ENCODE measurements around the gene CES3. TPM values are rescaled to one million over a fixed set of nuclear protein-coding genes. Genes with fewer than 3 reads are reported as not detected.
"Not testable (repeated sequence)": the region's sequence is repeated elsewhere in the genome, so short reads cannot be mapped to it uniquely, and the experiment has no call there.

CES3 gene
- total and polyA plus RNA-seq, 12 donors: 0.22 to 1.7 (median 0.67) TPM; not detected in 1

DNA sequence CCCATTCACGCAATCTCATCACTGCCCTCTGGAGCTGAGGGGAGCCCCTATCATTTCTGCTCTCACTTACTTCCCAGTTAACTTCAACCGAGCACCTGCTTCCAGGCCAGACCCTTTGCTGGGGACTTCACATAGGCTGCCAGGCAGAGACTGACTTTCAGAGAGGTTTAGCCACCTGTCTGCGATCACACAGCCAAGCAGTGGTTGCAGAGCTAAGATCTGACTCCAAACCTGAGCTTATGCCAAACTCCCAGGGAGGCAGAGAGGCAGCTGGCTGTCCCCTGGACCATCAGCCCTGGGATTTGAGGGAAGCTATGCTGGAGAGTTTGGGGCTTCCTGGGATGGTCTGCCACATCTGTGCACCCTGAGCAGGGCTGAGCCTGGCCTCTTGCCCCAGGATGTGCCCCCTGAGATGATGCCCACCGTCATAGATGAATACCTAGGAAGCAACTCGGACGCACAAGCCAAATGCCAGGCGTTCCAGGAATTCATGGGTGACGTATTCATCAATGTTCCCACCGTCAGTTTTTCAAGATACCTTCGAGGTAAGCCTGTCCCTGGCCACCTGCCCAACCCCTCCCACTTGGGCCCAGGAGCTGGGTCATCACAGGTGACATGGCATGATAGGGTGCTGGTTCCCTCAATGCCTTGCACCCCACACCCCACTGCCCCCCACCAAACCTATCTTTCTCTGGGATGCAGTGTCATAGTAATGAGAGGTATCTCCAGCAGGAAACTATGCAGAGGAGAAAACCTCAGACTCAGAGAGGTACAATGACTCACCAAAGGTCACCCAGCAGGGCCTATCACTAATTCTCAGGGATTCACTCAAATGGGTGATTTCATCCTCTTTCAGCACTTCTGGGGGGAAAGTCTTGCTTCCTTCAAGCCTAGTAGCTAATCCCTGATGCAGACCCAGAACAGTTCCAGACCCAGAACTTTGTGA is 10.0 kb downstream of the CES3 start:
- no peaks in the 10 kb centered on the region for H3K36me3 ChIP-seq (replicated peaks in 1 of 2)
- no peak for TF ChIP-seq POLR2A (IDR thresholded peaks at IDR 0.05)
- TF ChIP-seq, protein P1, sequence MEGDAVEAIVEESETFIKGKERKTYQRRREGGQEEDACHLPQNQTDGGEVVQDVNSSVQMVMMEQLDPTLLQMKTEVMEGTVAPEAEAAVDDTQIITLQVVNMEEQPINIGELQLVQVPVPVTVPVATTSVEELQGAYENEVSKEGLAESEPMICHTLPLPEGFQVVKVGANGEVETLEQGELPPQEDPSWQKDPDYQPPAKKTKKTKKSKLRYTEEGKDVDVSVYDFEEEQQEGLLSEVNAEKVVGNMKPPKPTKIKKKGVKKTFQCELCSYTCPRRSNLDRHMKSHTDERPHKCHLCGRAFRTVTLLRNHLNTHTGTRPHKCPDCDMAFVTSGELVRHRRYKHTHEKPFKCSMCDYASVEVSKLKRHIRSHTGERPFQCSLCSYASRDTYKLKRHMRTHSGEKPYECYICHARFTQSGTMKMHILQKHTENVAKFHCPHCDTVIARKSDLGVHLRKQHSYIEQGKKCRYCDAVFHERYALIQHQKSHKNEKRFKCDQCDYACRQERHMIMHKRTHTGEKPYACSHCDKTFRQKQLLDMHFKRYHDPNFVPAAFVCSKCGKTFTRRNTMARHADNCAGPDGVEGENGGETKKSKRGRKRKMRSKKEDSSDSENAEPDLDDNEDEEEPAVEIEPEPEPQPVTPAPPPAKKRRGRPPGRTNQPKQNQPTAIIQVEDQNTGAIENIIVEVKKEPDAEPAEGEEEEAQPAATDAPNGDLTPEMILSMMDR (IDR thresholded peaks at IDR 0.05): no peak
- H3K27me3 ChIP-seq: no peaks in the 10 kb centered on the region
- H3K4me1 ChIP-seq (replicated peaks in 1 of 2): peaks cover 0 to 5% of the 10 kb centered on the region in 2 donors
- DNase-seq: no peak
- H3K9me3 ChIP-seq (replicated peaks in 1 of 3): no peaks in the 10 kb centered on the region
- H3K4me3 ChIP-seq: no peak overlapping the region
- H3K27ac ChIP-seq: no peak overlapping the region
- WGBS, 4 donors: 76 to 86% (median 78%) methylated on average over 6 to 10 of the region's 10 CpGs
- intact Hi-C loops (cut with DNase I): no loop called here

DNA sequence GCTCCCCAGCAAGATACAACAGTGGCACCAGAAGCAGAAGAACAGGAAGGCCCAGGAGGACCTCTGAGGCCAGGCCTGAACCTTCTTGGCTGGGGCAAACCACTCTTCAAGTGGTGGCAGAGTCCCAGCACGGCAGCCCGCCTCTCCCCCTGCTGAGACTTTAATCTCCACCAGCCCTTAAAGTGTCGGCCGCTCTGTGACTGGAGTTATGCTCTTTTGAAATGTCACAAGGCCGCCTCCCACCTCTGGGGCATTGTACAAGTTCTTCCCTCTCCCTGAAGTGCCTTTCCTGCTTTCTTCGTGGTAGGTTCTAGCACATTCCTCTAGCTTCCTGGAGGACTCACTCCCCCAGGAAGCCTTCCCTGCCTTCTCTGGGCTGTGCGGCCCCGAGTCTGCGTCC is 11.9 kb downstream of the CES3 start:
- TF ChIP-seq, protein P1 (IDR thresholded peaks at IDR 0.05): no peak
- TF ChIP-seq POLR2A (IDR thresholded peaks at IDR 0.05): no peak

DNA sequence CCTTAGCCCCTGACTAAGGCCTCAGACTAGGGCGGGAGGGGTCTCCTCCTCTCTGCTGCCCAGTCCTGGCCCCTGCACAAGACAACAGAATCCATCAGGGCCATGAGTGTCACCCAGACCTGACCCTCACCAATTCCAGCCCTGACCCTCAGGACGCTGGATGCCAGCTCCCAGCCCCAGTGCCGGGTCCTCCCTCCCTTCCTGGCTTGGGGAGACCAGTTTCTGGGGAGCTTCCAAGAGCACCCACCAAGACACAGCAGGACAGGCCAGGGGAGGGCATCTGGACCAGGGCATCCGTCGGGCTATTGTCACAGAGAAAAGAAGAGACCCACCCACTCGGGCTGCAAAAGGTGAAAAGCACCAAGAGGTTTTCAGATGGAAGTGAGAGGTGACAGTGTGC is 12.7 kb downstream of the CES3 start:
- WGBS, 4 donors: 75 to 100% (median 90%) methylated on average over 1 to 6 of the region's 6 CpGs
- Histone ChIP-seq H3K4me1 (replicated peaks in 1 of 2) (peaks cover 0 to 2% of the 10 kb centered on the region in 2 donors), H3K27me3 (no peaks in the 10 kb centered on the region), H3K9me3 (replicated peaks in 1 of 3) (no peaks in the 10 kb centered on the region), H3K36me3 (replicated peaks in 1 of 2) (no peaks in the 10 kb centered on the region), H3K4me3 (no peak overlapping the region), H3K27ac (no peak overlapping the region)
- DNase-seq: no peak
- no peak for TF ChIP-seq POLR2A (IDR thresholded peaks at IDR 0.05)
- TF ChIP-seq, protein P1 (IDR thresholded peaks at IDR 0.05): no peak
- intact Hi-C loops (cut with DNase I): no loop called here

More for the DNA sequence above, 11.9 kb downstream of the CES3 start:
- Histone ChIP-seq H3K36me3 (replicated peaks in 1 of 2) (no peaks in the 10 kb centered on the region), H3K27me3 (no peaks in the 10 kb centered on the region), H3K4me1 (replicated peaks in 1 of 2) (peaks cover 0 to 5% of the 10 kb centered on the region in 2 donors), H3K4me3 (no peak overlapping the region), H3K9me3 (replicated peaks in 1 of 3) (no peaks in the 10 kb centered on the region), H3K27ac (no peak overlapping the region)
- WGBS, 4 donors: 81 to 89% (median 81%) methylated on average over 5 to 9 of the region's 9 CpGs
- intact Hi-C loops (cut with DNase I): no loop called here
- DNase-seq: no peak

DNA sequence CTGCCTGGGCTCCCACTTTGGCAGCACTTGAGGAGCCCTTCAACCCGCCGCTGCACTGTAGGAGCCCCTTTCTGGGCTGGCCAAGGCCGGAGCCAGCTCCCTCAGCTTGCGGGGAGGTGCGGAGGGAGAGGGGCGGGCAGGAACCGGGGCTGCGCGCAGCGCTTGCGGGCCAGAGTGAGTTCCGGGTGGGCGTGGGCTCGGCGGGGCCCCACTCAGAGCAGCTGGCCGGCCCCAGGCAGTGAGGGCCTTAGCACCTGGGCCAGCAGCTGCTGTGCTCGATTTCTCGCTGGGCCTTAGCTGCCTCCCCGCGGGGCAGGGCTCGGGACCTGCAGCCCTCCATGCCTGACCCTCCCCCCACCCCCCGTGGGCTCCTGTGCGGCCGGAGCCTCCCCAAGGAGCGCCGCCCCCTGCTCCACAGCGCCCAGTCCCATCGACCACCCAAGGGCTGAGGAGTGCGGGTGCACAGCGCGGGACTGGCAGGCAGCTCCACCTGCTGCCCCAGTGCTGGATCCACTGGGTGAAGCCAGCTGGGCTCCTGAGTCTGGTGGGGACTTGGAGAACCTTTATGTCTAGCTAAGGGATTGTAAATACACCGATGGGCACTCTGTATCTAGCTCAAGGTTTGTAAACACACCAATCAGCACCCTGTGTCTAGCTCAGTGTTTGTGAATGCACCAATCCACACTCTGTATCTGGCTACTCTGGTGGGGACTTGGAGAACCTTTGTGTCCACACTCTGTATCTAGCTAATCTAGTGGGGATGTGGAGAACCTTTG is 13.3 kb downstream of the CES3 start:
- H3K27ac ChIP-seq; H3K27me3 ChIP-seq; DNase-seq; H3K36me3 ChIP-seq (replicated peaks in 1 of 2); intact Hi-C loops (cut with DNase I); H3K9me3 ChIP-seq (replicated peaks in 1 of 3); H3K4me1 ChIP-seq (replicated peaks in 1 of 2); H3K4me3 ChIP-seq: not testable (repeated sequence)
- 86 to 93% (median 89%) methylated on average over 8 to 32 of the region's 32 CpGs for WGBS, 4 donors

DNA sequence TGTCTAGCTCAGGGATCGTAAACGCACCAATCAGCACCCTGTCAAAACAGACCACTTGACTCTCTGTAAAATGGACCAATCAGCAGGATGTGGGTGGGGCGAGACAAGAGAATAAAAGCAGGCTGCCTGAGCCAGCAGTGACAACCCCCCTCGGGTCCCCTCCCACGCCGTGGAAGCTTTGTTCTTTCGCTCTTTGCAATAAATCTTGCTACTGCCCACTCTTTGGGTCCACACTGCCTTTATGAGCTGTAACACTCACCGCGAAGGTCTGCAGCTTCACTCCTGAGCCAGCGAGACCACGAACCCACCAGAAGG is 13.8 kb downstream of the CES3 start:
- not testable (repeated sequence) for H3K27me3 ChIP-seq; H3K27ac ChIP-seq; H3K4me3 ChIP-seq; DNase-seq; H3K36me3 ChIP-seq (replicated peaks in 1 of 2); H3K9me3 ChIP-seq (replicated peaks in 1 of 3); H3K4me1 ChIP-seq (replicated peaks in 1 of 2)
- 64 to 72% (median 65%) methylated on average over 6 to 11 of the region's 11 CpGs for WGBS, 4 donors
- intact Hi-C loops (cut with DNase I): loop anchor here (5.0 kb wide), 2 partner anchors 127 to 182 kb away; partner anchors contain the start of genes FBXL8 (in 1 of the 2) and TRADD (in 1 of the 2)
